Smooth muscle cell (in vitro differentiated cells): ENCODE data around the gene BEST4. TPM values are rescaled to one million over a fixed set of nuclear protein-coding genes. Genes with fewer than 3 reads are reported as not detected.

Source experiments
- DNase-seq: peaks from one replicate; lab custom pipeline; 2025; ENCODE audit not compliant: unreplicated experiment; lab: John Stamatoyannopoulos, UW
- H2AFZ ChIP-seq: fragments of 200-600 bp; sonication (generic); 2 replicates; pipeline ENCODE4 v1.6.0; 2016; ENCODE audit warnings: antibody characterized with exemption, low read depth, mild to moderate bottlenecking
- H3F3A ChIP-seq: fragments of 200-600 bp; sonication (generic); 2 replicates; pipeline ENCODE4 v1.6.0; 2017; ENCODE audit warnings: antibody characterized with exemption, low read depth
- H3K27ac ChIP-seq: fragments of 200-600 bp; sonication (generic); 2 replicates; pipeline ENCODE4 v1.5.1; 2016; ENCODE audit warnings: low read depth, mild to moderate bottlenecking
- H3K27me3 ChIP-seq: fragments of 200-600 bp; sonication (generic); 2 replicates; pipeline ENCODE4 v1.6.1; 2016; ENCODE audit warnings: low read depth, mild to moderate bottlenecking
- H3K36me3 ChIP-seq: fragments of 200-600 bp; sonication (generic); 2 replicates; pipeline ENCODE4 v1.5.1; 2016; ENCODE audit warnings: low read depth
- H3K4me1 ChIP-seq: fragments of 200-600 bp; sonication (generic); 2 replicates; pipeline ENCODE4 v1.5.1; 2016; ENCODE audit warnings: low read depth
- H3K4me2 ChIP-seq: fragments of 200-600 bp; sonication (generic); 2 replicates; pipeline ENCODE4 v1.6.0; 2016; ENCODE audit warnings: mild to moderate bottlenecking
- H3K4me3 ChIP-seq: fragments of 200-600 bp; sonication (generic); 2 replicates; pipeline ENCODE4 v1.5.1; 2016; ENCODE audit warnings: mild to moderate bottlenecking
- H3K79me2 ChIP-seq: fragments of 200-600 bp; sonication (generic); 2 replicates; pipeline ENCODE4 v1.6.0; 2016; ENCODE audit warnings: low read depth, mild to moderate bottlenecking
- H3K9ac ChIP-seq: fragments of 200-600 bp; sonication (generic); 2 replicates; pipeline ENCODE4 v1.6.0; 2016; ENCODE audit warnings: low read depth
- H3K9me3 ChIP-seq: fragments of 200-600 bp; sonication (generic); replicated peaks from 2 replicates; pipeline ENCODE4 v1.5.1; 2016; ENCODE audit warnings: low read depth
- H4K20me1 ChIP-seq: fragments of 200-600 bp; sonication (generic); 2 replicates; pipeline ENCODE4 v1.6.0; 2016; ENCODE audit warnings: low read depth
- CTCF ChIP-seq: fragments of 200-600 bp; sonication (generic); IDR thresholded peaks from 2 replicates; pipeline ENCODE4 v1.5.1; 2017; ENCODE audit warnings: borderline replicate concordance, mild to moderate bottlenecking, antibody characterized with exemption; ENCODE audit not compliant: insufficient read depth, poor library complexity, severe bottlenecking
- WGBS: methylation state at CpG from one replicate; pipeline ENCODE4 v1.1.7; 2016; ENCODE audit warnings: low lambda C conversion rate; 5-methylcytosine and 5-hydroxymethylcytosine counted together
- polyA plus RNA-seq: library from polyadenylated mRNA; unstranded; fragments of >200 nt; fragmentation: Nextera tagmentation; extraction: Ambion mirVana; gene quantifications from 2 replicates; pipeline ENCODE4 v1.2.1, GENCODE V29; 2016
- small RNA-seq: library from RNA; depleted of rRNA; stranded (forward); fragments of <200 nt; gene quantifications from one replicate; pipeline ENCODE3, GENCODE V24; 2014
- total RNA-seq: library from RNA; depleted of rRNA; stranded (reverse); fragments of >200 nt; gene quantifications from 2 replicates; pipeline ENCODE4 v1.2.3, GENCODE V29; 2014

Gene BEST4
- total and polyA plus RNA-seq, 2 experiments from 2014 or later: 0.54 to 0.78 TPM

GRCh38 chr1:44735992-44736391 lies 52.0 kb downstream of the BEST4 start:
- no peaks in the 10 kb centered on the region for H3K27me3 ChIP-seq
- H3K27ac ChIP-seq: no peak overlapping the region
- H3K9me3 ChIP-seq: no peaks in the 10 kb centered on the region
- no peak overlapping the region for H3K4me3 ChIP-seq
- no peak overlapping the region for H3K4me2 ChIP-seq
- H3K4me1 ChIP-seq: peaks cover 9% of the 10 kb centered on the region
- 100% methylated on average over 1 of the region's 1 CpG for WGBS
- DNase-seq: no peak
- H3K79me2 ChIP-seq: peaks cover 10% of the 10 kb centered on the region
- H3K36me3 ChIP-seq: no peaks in the 10 kb centered on the region
- TF ChIP-seq CTCF: no peak
- H3K9ac ChIP-seq: no peak overlapping the region
- H3F3A ChIP-seq: no peaks in the 10 kb centered on the region
- H2AFZ ChIP-seq: no peak overlapping the region
- no peaks in the 10 kb centered on the region for H4K20me1 ChIP-seq

- no peak overlapping the region for H3K4me3 ChIP-seq
- 100% methylated on average over 1 of the region's 1 CpG for WGBS
- H3K79me2 ChIP-seq: no peaks in the 10 kb centered on the region
- no peak for TF ChIP-seq CTCF
- H3K36me3 ChIP-seq: no peaks in the 10 kb centered on the region
- no peak overlapping the region for H3K9ac ChIP-seq
- H3K4me2 ChIP-seq: no peak overlapping the region
- H3K27ac ChIP-seq: no peak overlapping the region
- no peaks in the 10 kb centered on the region for H4K20me1 ChIP-seq
- no peaks in the 10 kb centered on the region for H3K9me3 ChIP-seq
- no peaks in the 10 kb centered on the region for H3K4me1 ChIP-seq
- no peak overlapping the region for H2AFZ ChIP-seq
- peaks cover 13% of the 10 kb centered on the region for H3F3A ChIP-seq
- no peak for DNase-seq
- no peaks in the 10 kb centered on the region for H3K27me3 ChIP-seq
Observed at GRCh38 chr1:44733784-44734183, 54.2 kb downstream of the BEST4 start.

Small RNA genes lying within 50 kb of the gene (small RNA-seq; reads per million reads assigned to genes)
- 208 reads per million, percentile 99 among the genes with 10 or more reads in this experiment for gene SNORD38A
- gene SNORD38B: not detected
- 5,349 reads per million, percentile 100 among the genes with 10 or more reads in this experiment for gene SNORD46
- not detected for gene SNORD55

Other genes with a start within 250 kb of the BEST4 start
- gene TMEM53, start 113.7 kb downstream of the BEST4 start, total RNA-seq: 8.1 and 8.6 TPM in 2 replicates
- gene TMEM53, start 113.7 kb downstream of the BEST4 start, polyA plus RNA-seq: 13.0 and 15.5 TPM in 2 replicates
- gene ARMH1, start 113.5 kb downstream of the BEST4 start, total RNA-seq: 1.5 and 4.8 TPM in 2 replicates
- gene ARMH1, start 113.5 kb downstream of the BEST4 start, polyA plus RNA-seq: 8.3 and 10.1 TPM in 2 replicates
- not detected in 2 replicates for gene RNU5D-1, start 57.0 kb downstream of the BEST4 start, total RNA-seq
- gene RNU5D-1, start 57.0 kb downstream of the BEST4 start, polyA plus RNA-seq: not detected in 2 replicates
- 5.7 and 9.2 TPM in 2 replicates for gene KIF2C, start 48.3 kb downstream of the BEST4 start, total RNA-seq
- 6.8 and 8.5 TPM in 2 replicates for gene KIF2C, start 48.3 kb downstream of the BEST4 start, polyA plus RNA-seq
- gene RPS8, start 12.6 kb downstream of the BEST4 start, total RNA-seq: 2,002 and 2,330 TPM in 2 replicates
- gene RPS8, start 12.6 kb downstream of the BEST4 start, polyA plus RNA-seq: 478 and 530 TPM in 2 replicates
- gene PLK3, start 12.2 kb upstream of the BEST4 start, total RNA-seq: 26.2 and 42.0 TPM in 2 replicates
- 39.7 and 71.6 TPM in 2 replicates for gene PLK3, start 12.2 kb upstream of the BEST4 start, polyA plus RNA-seq
- 1.1 and 2.0 TPM in 2 replicates for gene DYNLT4, start 19.2 kb upstream of the BEST4 start, total RNA-seq
- gene DYNLT4, start 19.2 kb upstream of the BEST4 start, polyA plus RNA-seq: 1.6 and 5.8 TPM in 2 replicates
- 9.5 and 11.9 TPM in 2 replicates for gene BTBD19, start 20.4 kb upstream of the BEST4 start, total RNA-seq
- gene BTBD19, start 20.4 kb upstream of the BEST4 start, polyA plus RNA-seq: 11.0 and 27.4 TPM in 2 replicates
- gene PTCH2, start 55.1 kb upstream of the BEST4 start, total RNA-seq: 0.22 TPM in 1 of 2 replicates, not detected in the other
- gene PTCH2, start 55.1 kb upstream of the BEST4 start, polyA plus RNA-seq: 0.43 and 2.0 TPM in 2 replicates
- 22.0 and 29.8 TPM in 2 replicates for gene EIF2B3, start 198.4 kb upstream of the BEST4 start, total RNA-seq
- gene EIF2B3, start 198.4 kb upstream of the BEST4 start, polyA plus RNA-seq: 24.2 and 26.9 TPM in 2 replicates
- gene HECTD3, start 223.2 kb upstream of the BEST4 start, total RNA-seq: 22.1 and 22.7 TPM in 2 replicates
- 34.6 and 41.7 TPM in 2 replicates for gene HECTD3, start 223.2 kb upstream of the BEST4 start, polyA plus RNA-seq
- 53.7 and 82.4 TPM in 2 replicates for gene UROD, start 224.1 kb upstream of the BEST4 start, total RNA-seq
- 122 and 123 TPM in 2 replicates for gene UROD, start 224.1 kb upstream of the BEST4 start, polyA plus RNA-seq